ENCODE data around the gene MACROD1.

MACROD1 gene

GRCh38 chr11:64038500-64038899, 127.4 kb downstream of the MACROD1 start:
- Histone ChIP-seq H3K4me1 (ENCODE audit: control insufficient read depth, insufficient read depth, low read length) (peaks cover 20% of the 10 kb centered on the region), H3K27ac (ENCODE audit: low read length) (no peak overlapping the region)

GRCh38 chr11:64037027-64037634, 128.8 kb downstream of the MACROD1 start:
- H3K9ac ChIP-seq (ENCODE audit: low read length in 2 of 2) = peak overlapping the region; percentile 21 to 51
- H3K27me3 ChIP-seq (ENCODE audit: control insufficient read depth in 1 of 2, insufficient read depth in 2 of 2, low read length in 2 of 2) = no peaks in the 10 kb centered on the region
- peak overlapping the region; percentile 53 for H3K27ac ChIP-seq (ENCODE audit: low read length)
- H3K4me1 ChIP-seq (ENCODE audit: control insufficient read depth, insufficient read depth, low read length) = peaks cover 20% of the 10 kb centered on the region
- H3K9me3 ChIP-seq (ENCODE audit: control insufficient read depth in 2 of 2, low read length in 2 of 2) = no peaks in the 10 kb centered on the region
- H3K4me3 ChIP-seq (ENCODE audit: low read length in 2 of 2) = peak overlapping the region; percentile 53 to 74
- no peaks in the 10 kb centered on the region for H3K36me3 ChIP-seq (ENCODE audit: control insufficient read depth in 2 of 2, insufficient read depth in 2 of 2, low read length in 2 of 2)

More at GRCh38 chr11:64038500-64038899, 127.4 kb downstream of the MACROD1 start:
- H3K9ac ChIP-seq (ENCODE audit: low read length in 2 of 2) = no peak overlapping the region
- H3K27me3 ChIP-seq (ENCODE audit: control insufficient read depth in 1 of 2, insufficient read depth in 2 of 2, low read length in 2 of 2) = no peaks in the 10 kb centered on the region
- H3K4me3 ChIP-seq (ENCODE audit: low read length in 2 of 2) = no peak overlapping the region
- no peaks in the 10 kb centered on the region for H3K36me3 ChIP-seq (ENCODE audit: control insufficient read depth in 2 of 2, insufficient read depth in 2 of 2, low read length in 2 of 2)
- H3K9me3 ChIP-seq (ENCODE audit: control insufficient read depth in 2 of 2, low read length in 2 of 2) = no peaks in the 10 kb centered on the region

DNA sequence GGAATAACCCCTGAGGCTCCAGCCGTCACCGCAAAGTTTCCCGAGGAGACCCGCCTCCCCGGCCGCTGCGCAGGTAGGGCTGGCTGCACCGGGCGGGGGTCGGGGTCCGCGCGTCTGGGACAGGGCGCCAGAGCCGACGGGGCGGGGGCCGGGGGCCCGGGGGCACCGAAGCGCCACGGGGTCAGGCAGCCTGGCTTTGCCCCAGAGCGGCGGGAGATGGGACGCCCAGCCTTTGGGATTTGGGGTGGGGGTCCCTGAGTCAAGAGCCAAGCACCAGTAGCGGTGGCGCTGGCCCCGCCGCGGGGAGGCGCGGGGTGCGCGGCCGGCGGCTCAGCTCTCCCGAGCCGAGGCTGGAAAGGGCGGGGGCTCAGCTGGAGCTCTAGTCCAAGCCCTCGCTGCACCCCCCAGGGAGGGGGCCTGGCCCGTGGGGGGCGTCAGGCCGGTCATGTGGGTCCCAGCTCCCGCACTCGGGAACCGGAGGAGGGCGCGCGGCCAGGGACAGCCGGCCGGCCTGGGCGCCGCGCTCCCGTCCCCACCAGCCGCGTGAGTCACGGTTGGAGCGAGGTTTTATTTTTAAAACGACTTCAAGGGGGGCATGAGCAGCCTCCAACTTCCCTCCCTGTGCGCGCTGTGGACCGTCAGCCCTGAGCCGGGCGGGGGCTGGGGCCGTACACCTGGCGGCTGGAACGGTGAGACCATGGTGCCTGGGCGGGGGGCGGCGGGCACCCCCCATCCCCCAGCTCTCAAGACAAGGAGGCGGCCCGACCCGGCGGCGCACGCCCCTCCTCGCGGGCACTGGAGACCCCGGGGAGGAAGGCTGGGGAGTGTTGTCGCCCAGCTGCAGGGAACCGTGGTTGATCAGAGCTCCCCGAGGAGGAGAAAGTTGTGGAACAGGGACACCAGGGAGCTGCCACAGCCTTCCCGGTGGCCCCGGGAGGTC, 129.6 kb downstream of the MACROD1 start:
- peak overlapping the region; percentile 21 to 51 for H3K9ac ChIP-seq (ENCODE audit: low read length in 2 of 2)
- H3K27ac ChIP-seq (ENCODE audit: low read length) = peak overlapping the region; percentile 53
- no peaks in the 10 kb centered on the region for H3K9me3 ChIP-seq (ENCODE audit: control insufficient read depth in 2 of 2, low read length in 2 of 2)
- peak overlapping the region; percentile 53 to 74 for H3K4me3 ChIP-seq (ENCODE audit: low read length in 2 of 2)
- no peaks in the 10 kb centered on the region for H3K36me3 ChIP-seq (ENCODE audit: control insufficient read depth in 2 of 2, insufficient read depth in 2 of 2, low read length in 2 of 2)
- H3K27me3 ChIP-seq (ENCODE audit: control insufficient read depth in 1 of 2, insufficient read depth in 2 of 2, low read length in 2 of 2) = no peaks in the 10 kb centered on the region
- H3K4me1 ChIP-seq (ENCODE audit: control insufficient read depth, insufficient read depth, low read length) = peaks cover 20% of the 10 kb centered on the region

- Histone ChIP-seq H3K9ac (ENCODE audit: low read length in 2 of 2) (peak within 1 kb of the TSS; percentile 21 to 51), H3K9me3 (ENCODE audit: control insufficient read depth in 2 of 2, low read length in 2 of 2) (no peaks in the 10 kb centered on the region), H3K4me1 (ENCODE audit: control insufficient read depth, insufficient read depth, low read length) (peaks cover 20% of the 10 kb centered on the region), H3K27ac (ENCODE audit: low read length) (peak within 1 kb of the TSS; percentile 53), H3K36me3 (ENCODE audit: control insufficient read depth in 2 of 2, insufficient read depth in 2 of 2, low read length in 2 of 2) (no peaks in the 10 kb centered on the region), H3K27me3 (ENCODE audit: control insufficient read depth in 1 of 2, insufficient read depth in 2 of 2, low read length in 2 of 2) (no peaks in the 10 kb centered on the region), H3K4me3 (ENCODE audit: low read length in 2 of 2) (peak within 1 kb of the TSS; percentile 53 to 74)
These were observed 130.3 kb downstream of the MACROD1 start, which contains the start of gene FLRT1 for GRCh38 chr11:64035576-64035975. Gene FLRT1, plus strand, starts transcription at chr11:64035931. Its CDS starts 80,337 bp downstream, at chr11:64116268.

DNA sequence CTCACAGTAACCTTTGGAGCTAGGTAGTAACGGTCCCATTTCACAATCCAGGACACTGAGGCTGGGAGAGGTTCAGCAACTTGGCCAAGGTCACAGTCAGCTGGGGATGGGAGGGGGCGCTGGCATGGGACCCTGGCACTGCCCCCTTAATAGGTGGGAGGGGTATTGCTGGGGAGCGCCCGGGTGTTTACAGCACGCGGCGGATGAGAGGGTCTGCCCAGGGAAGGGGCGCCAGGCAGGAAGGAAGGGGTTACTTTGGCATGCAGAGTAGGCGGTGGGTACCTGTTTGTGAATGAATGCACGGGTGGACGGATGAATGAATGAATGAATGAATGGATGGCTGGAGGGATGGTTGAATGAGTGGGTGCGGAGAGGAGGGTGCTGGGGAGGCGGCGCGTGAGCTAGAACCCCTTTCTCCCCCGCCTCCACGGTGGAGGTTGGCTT, 130.8 kb downstream of the MACROD1 start:
- Histone ChIP-seq H3K4me3 (ENCODE audit: low read length in 2 of 2) (peak overlapping the region; percentile 46 to 55), H3K27ac (ENCODE audit: low read length) (no peak overlapping the region), H3K9me3 (ENCODE audit: control insufficient read depth in 2 of 2, low read length in 2 of 2) (no peaks in the 10 kb centered on the region), H3K9ac (ENCODE audit: low read length in 2 of 2) (peak overlapping the region in 1 of 2 donors; percentile 15), H3K36me3 (ENCODE audit: control insufficient read depth in 2 of 2, insufficient read depth in 2 of 2, low read length in 2 of 2) (no peaks in the 10 kb centered on the region), H3K27me3 (ENCODE audit: control insufficient read depth in 1 of 2, insufficient read depth in 2 of 2, low read length in 2 of 2) (no peaks in the 10 kb centered on the region), H3K4me1 (ENCODE audit: control insufficient read depth, insufficient read depth, low read length) (peaks cover 20% of the 10 kb centered on the region)

GRCh38 chr11:64034411-64034811, 131.5 kb downstream of the MACROD1 start:
- H3K36me3 ChIP-seq (ENCODE audit: control insufficient read depth in 2 of 2, insufficient read depth in 2 of 2, low read length in 2 of 2) = no peaks in the 10 kb centered on the region
- no peak overlapping the region for H3K9ac ChIP-seq (ENCODE audit: low read length in 2 of 2)
- H3K4me3 ChIP-seq (ENCODE audit: low read length in 2 of 2) = no peak overlapping the region
- no peaks in the 10 kb centered on the region for H3K9me3 ChIP-seq (ENCODE audit: control insufficient read depth in 2 of 2, low read length in 2 of 2)
- H3K27ac ChIP-seq (ENCODE audit: low read length) = no peak overlapping the region
- peaks cover 20% of the 10 kb centered on the region for H3K4me1 ChIP-seq (ENCODE audit: control insufficient read depth, insufficient read depth, low read length)
- H3K27me3 ChIP-seq (ENCODE audit: control insufficient read depth in 1 of 2, insufficient read depth in 2 of 2, low read length in 2 of 2) = no peaks in the 10 kb centered on the region

- no peaks in the 10 kb centered on the region for H3K27me3 ChIP-seq (ENCODE audit: control insufficient read depth in 1 of 2, insufficient read depth in 2 of 2, low read length in 2 of 2)
- H3K9ac ChIP-seq (ENCODE audit: low read length in 2 of 2) = no peak overlapping the region
- no peak overlapping the region for H3K4me3 ChIP-seq (ENCODE audit: low read length in 2 of 2)
- no peaks in the 10 kb centered on the region for H3K36me3 ChIP-seq (ENCODE audit: control insufficient read depth in 2 of 2, insufficient read depth in 2 of 2, low read length in 2 of 2)
- H3K27ac ChIP-seq (ENCODE audit: low read length) = no peak overlapping the region
- H3K9me3 ChIP-seq (ENCODE audit: control insufficient read depth in 2 of 2, low read length in 2 of 2) = no peaks in the 10 kb centered on the region
- peaks cover 24% of the 10 kb centered on the region for H3K4me1 ChIP-seq (ENCODE audit: control insufficient read depth, insufficient read depth, low read length)
These were observed 133.9 kb downstream of the MACROD1 start for GRCh38 chr11:64032050-64032449.

GRCh38 chr11:64031001-64031400, 134.9 kb downstream of the MACROD1 start:
- Histone ChIP-seq H3K27me3 (ENCODE audit: control insufficient read depth in 1 of 2, insufficient read depth in 2 of 2, low read length in 2 of 2) (no peaks in the 10 kb centered on the region), H3K27ac (ENCODE audit: low read length) (no peak overlapping the region)

GRCh38 chr11:64029773-64030172, 136.1 kb downstream of the MACROD1 start:
- no peak overlapping the region for H3K27ac ChIP-seq (ENCODE audit: low read length)
- peaks cover 16% of the 10 kb centered on the region for H3K4me1 ChIP-seq (ENCODE audit: control insufficient read depth, insufficient read depth, low read length)
- H3K4me3 ChIP-seq (ENCODE audit: low read length in 2 of 2) = no peak overlapping the region
- H3K36me3 ChIP-seq (ENCODE audit: control insufficient read depth in 2 of 2, insufficient read depth in 2 of 2, low read length in 2 of 2) = no peaks in the 10 kb centered on the region
- H3K27me3 ChIP-seq (ENCODE audit: control insufficient read depth in 1 of 2, insufficient read depth in 2 of 2, low read length in 2 of 2) = no peaks in the 10 kb centered on the region
- no peaks in the 10 kb centered on the region for H3K9me3 ChIP-seq (ENCODE audit: control insufficient read depth in 2 of 2, low read length in 2 of 2)
- H3K9ac ChIP-seq (ENCODE audit: low read length in 2 of 2) = no peak overlapping the region

More at GRCh38 chr11:64031001-64031400, 134.9 kb downstream of the MACROD1 start:
- Histone ChIP-seq H3K36me3 (ENCODE audit: control insufficient read depth in 2 of 2, insufficient read depth in 2 of 2, low read length in 2 of 2) (no peaks in the 10 kb centered on the region), H3K4me3 (ENCODE audit: low read length in 2 of 2) (no peak overlapping the region), H3K9me3 (ENCODE audit: control insufficient read depth in 2 of 2, low read length in 2 of 2) (no peaks in the 10 kb centered on the region), H3K9ac (ENCODE audit: low read length in 2 of 2) (no peak overlapping the region), H3K4me1 (ENCODE audit: control insufficient read depth, insufficient read depth, low read length) (peaks cover 21% of the 10 kb centered on the region)

DNA sequence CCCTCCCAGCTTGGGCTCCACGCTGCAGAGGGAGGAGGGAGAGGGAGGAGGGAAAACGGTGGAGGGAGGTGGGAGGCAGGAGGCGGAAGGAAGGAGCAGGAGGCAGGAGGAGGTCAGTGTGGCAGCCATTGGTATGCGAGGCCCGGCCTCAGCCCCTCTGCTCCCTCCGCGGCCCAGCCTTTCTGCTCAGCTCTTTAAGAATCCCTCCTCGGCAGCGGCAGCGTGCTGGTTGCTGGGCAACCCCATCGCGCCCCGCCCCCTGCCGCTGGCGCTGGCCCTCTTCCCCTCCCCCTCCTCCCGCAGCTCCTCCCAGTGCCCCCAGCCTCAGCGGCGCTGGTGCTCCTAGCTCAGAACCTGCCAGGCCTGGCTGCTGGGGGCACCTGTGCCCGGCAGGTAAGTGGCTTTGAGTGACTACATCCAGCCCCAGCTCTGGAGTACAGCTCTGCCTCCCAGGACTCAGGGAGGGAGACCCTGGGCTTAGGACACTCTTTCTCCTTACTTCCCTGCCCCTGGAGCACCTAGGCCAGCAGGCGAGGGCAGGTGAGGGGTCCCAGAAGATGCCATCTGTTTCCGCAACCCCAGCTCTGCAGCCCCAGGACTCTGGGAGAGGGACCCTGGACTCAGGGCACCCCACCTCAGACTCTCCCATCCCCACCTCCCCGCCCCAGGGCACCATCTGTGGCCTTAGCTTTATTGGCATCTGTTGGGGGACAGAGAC, 137.4 kb downstream of the MACROD1 start:
- Histone ChIP-seq H3K9ac (ENCODE audit: low read length in 2 of 2) (no peak overlapping the region), H3K4me1 (ENCODE audit: control insufficient read depth, insufficient read depth, low read length) (peaks cover 12% of the 10 kb centered on the region), H3K4me3 (ENCODE audit: low read length in 2 of 2) (no peak overlapping the region), H3K27ac (ENCODE audit: low read length) (no peak overlapping the region), H3K36me3 (ENCODE audit: control insufficient read depth in 2 of 2, insufficient read depth in 2 of 2, low read length in 2 of 2) (no peaks in the 10 kb centered on the region), H3K27me3 (ENCODE audit: control insufficient read depth in 1 of 2, insufficient read depth in 2 of 2, low read length in 2 of 2) (no peaks in the 10 kb centered on the region), H3K9me3 (ENCODE audit: control insufficient read depth in 2 of 2, low read length in 2 of 2) (no peaks in the 10 kb centered on the region)
